Liver (tissue), 9 donors: ENCODE results near the gene GRIN1. TPM values are rescaled to one million over a fixed set of nuclear protein-coding genes. Genes with fewer than 3 reads are reported as not detected.

ENCODE experiments used
- DNase-seq: peaks from one replicate; pipeline ENCODE4 v3.0.0-alpha.2; 2017; ENCODE audit warnings: low spot score
- H3K27ac ChIP-seq, 2 donors: one replicate each; pipeline ENCODE4 v1.7.0; 2013; ENCODE audit warnings: inconsistent platforms in 2 of 2, low read length in 2 of 2, control low read depth in 1 of 2, low read depth in 1 of 2, mild to moderate bottlenecking in 1 of 2
- H3K27me3 ChIP-seq, 4 donors: one replicate each; pipeline versions ENCODE4 v1.6.1 to v1.7.0; 2013; ENCODE audit warnings: low read length in 3 of 4, inconsistent platforms in 1 of 4, mild to moderate bottlenecking in 1 of 4, moderate library complexity in 1 of 4; ENCODE audit not compliant: control insufficient read depth in 4 of 4, insufficient read depth in 4 of 4
- H3K36me3 ChIP-seq, 4 donors: one replicate each; pipeline versions ENCODE4 v1.6.1 to v1.7.0; 2013; ENCODE audit warnings: low read length in 3 of 4, mild to moderate bottlenecking in 3 of 4, low read depth in 1 of 4, moderate library complexity in 1 of 4; ENCODE audit not compliant: control insufficient read depth in 4 of 4, insufficient read depth in 3 of 4
- H3K4me1 ChIP-seq, 4 donors: one replicate each; pipeline versions ENCODE4 v1.6.1 to v1.7.0; 2013; ENCODE audit warnings: low read length in 3 of 4, mild to moderate bottlenecking in 3 of 4, moderate library complexity in 1 of 4; ENCODE audit not compliant: control insufficient read depth in 4 of 4, insufficient read depth in 4 of 4
- H3K4me3 ChIP-seq, 3 donors: one replicate each; pipeline versions ENCODE4 v1.6.1 to v1.7.0; 2013; ENCODE audit warnings: low read length in 3 of 3, control low read depth in 1 of 3, low read depth in 1 of 3, mild to moderate bottlenecking in 1 of 3
- H3K9ac ChIP-seq, 2 donors: one replicate each; pipeline ENCODE4 v1.7.0; 2013; ENCODE audit warnings: low read length in 2 of 2, mild to moderate bottlenecking in 2 of 2, moderate library complexity in 2 of 2, control low read depth in 1 of 2, low read depth in 1 of 2
- H3K9me3 ChIP-seq, 4 donors: one replicate each; pipeline versions ENCODE4 v1.6.1 to v1.7.0; 2013; ENCODE audit warnings: low read length in 3 of 4; ENCODE audit not compliant: control insufficient read depth in 4 of 4
- FOXA1 ChIP-seq: IDR thresholded peaks from 2 replicates; pipeline ENCODE4 v1.6.1; 2016; ENCODE audit warnings: antibody characterized with exemption
- GABPA ChIP-seq, 2 donors: IDR thresholded peaks in 1 of 2; conservative IDR thresholded peaks in 1 of 2; 2 replicates each; pipeline ENCODE4 v1.6.1; 2016; ENCODE audit warnings: antibody characterized with exemption in 2 of 2, mild to moderate bottlenecking in 1 of 2, moderate library complexity in 1 of 2
- HNF4G ChIP-seq: IDR thresholded peaks from 2 replicates; pipeline ENCODE4 v1.6.1; 2016; ENCODE audit warnings: antibody characterized with exemption
- JUND ChIP-seq, 2 donors: IDR thresholded peaks; 2 replicates each; pipeline ENCODE4 v1.6.1; 2016; ENCODE audit warnings: antibody characterized with exemption in 2 of 2
- REST ChIP-seq: IDR thresholded peaks from 2 replicates; pipeline ENCODE4 v1.6.1; 2016; ENCODE audit warnings: antibody characterized with exemption, mild to moderate bottlenecking
- WGBS: extraction: QIAGEN DNeasy Blood & Tissue Kit; methylation state at CpG from one replicate; pipeline ENCODE4 v1.1.7; 2013; 5-methylcytosine and 5-hydroxymethylcytosine counted together
- polyA plus RNA-seq, 2 donors: library from polyadenylated mRNA; stranded (reverse) in 1 of 2; unstranded in 1 of 2; fragments of 200-250 nt in 1 of 2; fragments of >200 nt in 1 of 2; fragmentation: Nextera tagmentation in 1 of 2; extraction: Ambion mirVana in 1 of 2; gene quantifications; one replicate each; pipeline versions ENCODE4 v1.2.1 to v1.2.3, GENCODE V29; 2013 to 2015
- total RNA-seq, 2 donors: library from RNA; depleted of rRNA; stranded (reverse); fragments of >200 nt; gene quantifications; one replicate each; pipeline ENCODE4 v1.2.3, GENCODE V29; 2014
- TF ChIP-seq, protein P1 (sequence below): fragments of 150-350 bp; IDR thresholded peaks from 2 replicates; pipeline ENCODE4 v1.5.1; 2017; ENCODE audit warnings: improper control_type of control experiment, low read depth, low read length; ENCODE audit not compliant: missing input control
- TF ChIP-seq, protein P2 (sequence below): IDR thresholded peaks from 2 replicates; pipeline ENCODE4 v1.6.1; 2016; ENCODE audit warnings: antibody characterized with exemption
- TF ChIP-seq, protein P3 (sequence below): IDR thresholded peaks from 2 replicates; pipeline ENCODE4 v1.6.1; 2016; ENCODE audit warnings: antibody characterized with exemption
- donor health status: healthy.
- donor health status: healthy.
- donor health status: healthy.
- donor health status: healthy.
- donor health status: healthy.

GRIN1 gene
- total and polyA plus RNA-seq, 4 donors, result 0.05 TPM; not detected in 3

DNA sequence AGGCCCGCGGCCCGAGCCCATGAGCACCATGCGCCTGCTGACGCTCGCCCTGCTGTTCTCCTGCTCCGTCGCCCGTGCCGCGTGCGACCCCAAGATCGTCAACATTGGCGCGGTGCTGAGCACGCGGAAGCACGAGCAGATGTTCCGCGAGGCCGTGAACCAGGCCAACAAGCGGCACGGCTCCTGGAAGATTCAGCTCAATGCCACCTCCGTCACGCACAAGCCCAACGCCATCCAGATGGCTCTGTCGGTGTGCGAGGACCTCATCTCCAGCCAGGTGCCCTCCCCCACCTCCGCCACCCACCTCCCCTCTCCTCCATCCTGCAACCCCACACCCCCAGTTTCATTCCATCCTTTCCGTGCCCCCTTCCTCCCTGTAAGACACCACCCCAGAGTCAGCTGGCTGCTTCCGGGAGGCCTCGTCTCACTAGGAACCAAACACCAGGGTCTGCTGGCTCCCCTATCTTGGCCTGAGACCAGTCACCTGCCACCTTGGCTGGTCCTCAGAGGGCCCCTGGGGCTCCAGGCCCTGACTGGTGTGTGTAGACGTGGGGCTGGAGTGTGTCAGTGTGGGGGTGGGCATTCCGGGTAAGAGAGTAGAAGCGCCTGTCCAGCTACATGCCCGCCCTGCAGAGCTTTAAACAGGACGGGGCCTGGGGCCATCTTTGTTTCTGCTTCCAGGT lies 655 bp downstream of the GRIN1 start (continued):
- TF ChIP-seq, protein P1, sequence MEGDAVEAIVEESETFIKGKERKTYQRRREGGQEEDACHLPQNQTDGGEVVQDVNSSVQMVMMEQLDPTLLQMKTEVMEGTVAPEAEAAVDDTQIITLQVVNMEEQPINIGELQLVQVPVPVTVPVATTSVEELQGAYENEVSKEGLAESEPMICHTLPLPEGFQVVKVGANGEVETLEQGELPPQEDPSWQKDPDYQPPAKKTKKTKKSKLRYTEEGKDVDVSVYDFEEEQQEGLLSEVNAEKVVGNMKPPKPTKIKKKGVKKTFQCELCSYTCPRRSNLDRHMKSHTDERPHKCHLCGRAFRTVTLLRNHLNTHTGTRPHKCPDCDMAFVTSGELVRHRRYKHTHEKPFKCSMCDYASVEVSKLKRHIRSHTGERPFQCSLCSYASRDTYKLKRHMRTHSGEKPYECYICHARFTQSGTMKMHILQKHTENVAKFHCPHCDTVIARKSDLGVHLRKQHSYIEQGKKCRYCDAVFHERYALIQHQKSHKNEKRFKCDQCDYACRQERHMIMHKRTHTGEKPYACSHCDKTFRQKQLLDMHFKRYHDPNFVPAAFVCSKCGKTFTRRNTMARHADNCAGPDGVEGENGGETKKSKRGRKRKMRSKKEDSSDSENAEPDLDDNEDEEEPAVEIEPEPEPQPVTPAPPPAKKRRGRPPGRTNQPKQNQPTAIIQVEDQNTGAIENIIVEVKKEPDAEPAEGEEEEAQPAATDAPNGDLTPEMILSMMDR, result no peak

DNA sequence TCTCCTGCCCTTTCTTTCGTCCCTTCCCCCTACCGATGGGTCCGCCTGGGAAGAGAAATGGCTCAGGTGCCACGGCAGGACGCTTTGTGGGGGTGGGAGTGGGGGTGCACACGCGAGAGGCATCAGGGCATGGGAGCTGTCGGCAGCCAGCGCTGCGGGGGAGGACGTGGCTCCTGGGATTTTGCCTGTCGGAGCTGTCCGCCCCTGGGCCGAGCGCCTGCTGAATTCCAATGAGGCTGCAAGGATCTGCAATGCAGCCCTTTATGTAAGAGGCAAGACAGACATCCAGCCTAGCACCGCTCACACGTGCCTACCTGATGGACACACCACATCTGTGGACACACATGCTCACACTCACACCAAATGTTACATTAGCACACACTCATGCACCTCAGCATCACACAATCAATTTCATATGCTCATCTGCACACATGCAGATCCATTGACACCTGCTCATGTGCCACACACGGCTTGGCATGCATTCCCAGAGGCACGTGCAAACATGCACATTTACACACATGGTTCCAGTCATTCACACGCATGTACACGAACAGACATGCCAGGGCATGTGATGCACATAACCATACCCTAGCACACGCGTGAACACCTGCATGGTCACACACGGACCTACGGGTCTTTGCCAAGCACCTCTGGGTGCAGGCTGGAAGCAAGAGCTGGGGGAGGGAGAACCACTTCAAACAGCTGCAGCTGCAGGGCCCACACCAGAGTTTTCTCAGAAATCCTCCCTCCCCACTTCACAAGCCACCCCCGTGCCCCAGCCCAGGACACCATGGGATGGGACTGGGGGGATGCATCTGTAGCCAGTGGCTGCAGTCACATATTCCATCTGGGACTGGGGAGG lies 1.4 kb downstream of the GRIN1 start:
- WGBS, result 63% methylated on average over 26 of the region's 26 CpGs
- Histone ChIP-seq H3K27ac (no peak overlapping the region), H3K4me3 (no peak overlapping the region), H3K9ac (no peak overlapping the region), H3K9me3 (no peaks in the 10 kb centered on the region), H3K36me3 (no peaks in the 10 kb centered on the region), H3K4me1 (no peaks in the 10 kb centered on the region), H3K27me3 (peaks cover 6 to 17% (median 11%) of the 10 kb centered on the region in 4 donors)
- DNase-seq, result no peak
- TF ChIP-seq REST, result no peak
- TF ChIP-seq FOXA1, result no peak
- TF ChIP-seq HNF4G, result no peak
- TF ChIP-seq GABPA (IDR thresholded peaks at IDR 0.05 in 1 of 2, conservative IDR thresholded peaks at IDR 0.05 in 1 of 2), result no peak
- TF ChIP-seq, protein P2, sequence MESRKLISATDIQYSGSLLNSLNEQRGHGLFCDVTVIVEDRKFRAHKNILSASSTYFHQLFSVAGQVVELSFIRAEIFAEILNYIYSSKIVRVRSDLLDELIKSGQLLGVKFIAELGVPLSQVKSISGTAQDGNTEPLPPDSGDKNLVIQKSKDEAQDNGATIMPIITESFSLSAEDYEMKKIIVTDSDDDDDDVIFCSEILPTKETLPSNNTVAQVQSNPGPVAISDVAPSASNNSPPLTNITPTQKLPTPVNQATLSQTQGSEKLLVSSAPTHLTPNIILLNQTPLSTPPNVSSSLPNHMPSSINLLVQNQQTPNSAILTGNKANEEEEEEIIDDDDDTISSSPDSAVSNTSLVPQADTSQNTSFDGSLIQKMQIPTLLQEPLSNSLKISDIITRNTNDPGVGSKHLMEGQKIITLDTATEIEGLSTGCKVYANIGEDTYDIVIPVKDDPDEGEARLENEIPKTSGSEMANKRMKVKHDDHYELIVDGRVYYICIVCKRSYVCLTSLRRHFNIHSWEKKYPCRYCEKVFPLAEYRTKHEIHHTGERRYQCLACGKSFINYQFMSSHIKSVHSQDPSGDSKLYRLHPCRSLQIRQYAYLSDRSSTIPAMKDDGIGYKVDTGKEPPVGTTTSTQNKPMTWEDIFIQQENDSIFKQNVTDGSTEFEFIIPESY, result no peak
- no peak for TF ChIP-seq JUND (IDR thresholded peaks at IDR 0.05)

DNA sequence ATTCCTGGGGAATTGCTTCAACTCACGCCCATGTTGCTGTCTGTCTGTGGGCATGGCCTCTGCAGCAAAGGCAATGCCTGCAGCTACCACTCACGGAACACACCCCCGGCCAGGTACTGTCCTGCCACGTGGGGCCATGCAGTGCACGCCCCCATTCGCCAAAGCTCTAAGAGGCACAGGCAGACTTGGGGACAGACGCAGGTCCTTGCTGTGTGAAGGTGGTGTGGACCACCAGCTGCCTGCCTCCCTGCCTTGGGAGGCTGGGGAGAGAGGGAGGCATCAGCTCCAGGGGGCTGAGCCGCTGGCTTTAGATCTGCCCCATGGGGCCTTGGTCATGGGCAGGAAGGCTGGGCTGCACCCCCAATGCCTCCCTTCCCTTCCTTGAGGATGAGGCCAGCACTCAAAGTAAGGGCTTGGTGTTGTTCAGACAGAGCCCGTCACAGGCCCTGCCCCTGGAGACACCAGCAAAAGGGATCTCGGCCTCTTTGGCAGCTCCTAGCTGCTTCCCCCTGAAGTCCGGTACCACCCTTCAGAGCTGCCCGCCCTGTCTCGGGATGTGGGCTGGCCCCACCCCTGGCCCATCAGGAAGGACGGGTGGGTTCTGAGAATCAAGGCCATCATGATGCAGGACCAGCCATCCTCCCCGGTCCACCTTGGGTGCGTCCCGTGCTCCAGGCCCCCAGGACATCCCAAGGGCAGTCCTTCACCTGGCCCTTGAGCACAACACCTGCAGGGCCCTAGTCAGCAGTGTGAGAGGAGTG lies 2.3 kb downstream of the GRIN1 start:
- no peaks in the 10 kb centered on the region for H3K9me3 ChIP-seq
- WGBS, result 73% methylated on average over 17 of the region's 17 CpGs
- peaks cover 7 to 16% (median 9%) of the 10 kb centered on the region in 4 donors for H3K27me3 ChIP-seq

More for the DNA sequence above, 2.3 kb downstream of the GRIN1 start:
- no peaks in the 10 kb centered on the region for H3K36me3 ChIP-seq
- H3K4me1 ChIP-seq, result no peaks in the 10 kb centered on the region
- H3K4me3 ChIP-seq, result no peak overlapping the region
- H3K9ac ChIP-seq, result no peak overlapping the region
- no peak overlapping the region for H3K27ac ChIP-seq
- no peak for DNase-seq
- TF ChIP-seq, protein P3, sequence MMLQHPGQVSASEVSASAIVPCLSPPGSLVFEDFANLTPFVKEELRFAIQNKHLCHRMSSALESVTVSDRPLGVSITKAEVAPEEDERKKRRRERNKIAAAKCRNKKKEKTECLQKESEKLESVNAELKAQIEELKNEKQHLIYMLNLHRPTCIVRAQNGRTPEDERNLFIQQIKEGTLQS, result no peak
- no peak for TF ChIP-seq REST
